OCI-LY7 (cell line): ENCODE measurements around the gene PSMC4. TPM values are rescaled to one million over a fixed set of nuclear protein-coding genes. Genes with fewer than 3 reads are reported as not detected.

Experiments used
- BruUV-seq: library from RNA; stranded (reverse); fragments of 400-500 nt; replicated peaks from 2 replicates; lab custom pipeline; 2021; lab: Mats Ljungman, UMichigan
- CTCF ChIA-PET: fragments of 300-600 bp; sonication (Branson Sonifier 250); formaldehyde crosslinking; loops from one replicate; lab custom pipeline; 2022; ENCODE audit warnings: antibody characterized with exemption; ENCODE audit not compliant: unreplicated experiment; lab: Charles Lee
- POLR2A ChIA-PET: fragments of 300-600 bp; sonication (Branson Sonifier 250); formaldehyde crosslinking; loops from one replicate; lab custom pipeline; 2022; ENCODE audit warnings: antibody characterized with exemption; lab: Charles Lee
- DNase-seq: peaks from one replicate; pipeline ENCODE4 v3.0.0-alpha.2; 2015; ENCODE audit warnings: low spot score
- H2AFZ ChIP-seq: fragments of 200-600 bp; sonication (generic), shearing (Covaris generic); 2 replicates; pipeline ENCODE4 v1.6.1; 2014; ENCODE audit warnings: mild to moderate bottlenecking, antibody characterized with exemption, low read length, moderate library complexity
- H3K27ac ChIP-seq: fragments of 200-600 bp; sonication (generic); 2 replicates; pipeline ENCODE4 v1.5.1; 2014; ENCODE audit warnings: mixed run types, low read depth, mild to moderate bottlenecking, moderate library complexity, low read length, inconsistent platforms; ENCODE audit not compliant: poor library complexity, severe bottlenecking
- H3K36me3 ChIP-seq: fragments of 200-600 bp; sonication (generic); 2 replicates; pipeline ENCODE4 v1.6.1; 2014; ENCODE audit warnings: mild to moderate bottlenecking, antibody characterized with exemption, low read length, moderate library complexity, mixed read lengths; ENCODE audit not compliant: insufficient read depth
- H3K4me1 ChIP-seq: fragments of 200-600 bp; sonication (generic); 2 replicates; pipeline ENCODE4 v1.5.1; 2014; ENCODE audit warnings: mild to moderate bottlenecking, low read length; ENCODE audit not compliant: insufficient read depth, poor library complexity, severe bottlenecking
- H3K4me2 ChIP-seq: fragments of 200-600 bp; sonication (generic); 2 replicates; pipeline ENCODE4 v1.6.1; 2014; ENCODE audit warnings: mild to moderate bottlenecking, low read length
- H3K4me3 ChIP-seq: fragments of 200-600 bp; sonication (generic); 2 replicates; pipeline ENCODE4 v1.5.1; 2014; ENCODE audit warnings: mild to moderate bottlenecking, low read depth, low read length; ENCODE audit not compliant: poor library complexity, severe bottlenecking
- H3K79me2 ChIP-seq: fragments of 200-600 bp; sonication (generic); 2 replicates; pipeline ENCODE4 v1.6.1; 2016; ENCODE audit warnings: low read depth, mild to moderate bottlenecking, low read length, moderate library complexity, mixed read lengths; ENCODE audit not compliant: insufficient read depth
- H3K9me2 ChIP-seq: fragments of 200-600 bp; sonication (generic); 2 replicates; pipeline ENCODE4 v1.6.1; 2016; ENCODE audit warnings: mild to moderate bottlenecking, low read length, mixed read lengths; ENCODE audit not compliant: insufficient read depth
- H3K9me3 ChIP-seq: fragments of 200-600 bp; sonication (generic); 2 replicates; pipeline ENCODE4 v1.6.1; 2014; ENCODE audit warnings: mild to moderate bottlenecking, mixed run types, low read length, mixed read lengths
- H4K20me1 ChIP-seq: fragments of 200-600 bp; sonication (generic); 2 replicates; pipeline ENCODE4 v1.6.1; 2014; ENCODE audit warnings: mild to moderate bottlenecking, antibody characterized with exemption, low read length, moderate library complexity, mixed read lengths; ENCODE audit not compliant: insufficient read depth
- CTCF ChIP-seq: fragments of 200-600 bp; sonication (generic); conservative IDR thresholded peaks from 2 replicates; pipeline ENCODE4 v1.5.1; 2014; ENCODE audit warnings: mild to moderate bottlenecking, antibody characterized with exemption, low read length, moderate library complexity, mixed read lengths
- EZH2phosphoT487 ChIP-seq: fragments of 200-600 bp; sonication (generic); IDR thresholded peaks from 2 replicates; pipeline ENCODE4 v1.6.1; 2018; ENCODE audit warnings: low read depth, borderline replicate concordance, mild to moderate bottlenecking, mixed run types, antibody characterized with exemption, low read length, moderate library complexity, mixed read lengths
- intact Hi-C: fragments of 100-400 bp; cut with micrococcal nuclease; formaldehyde crosslinking; loops from one replicate; pipeline ENCODE4 v1.10.0; 2022; ENCODE audit not compliant: unreplicated experiment
- total RNA-seq, 2 experiments: library from RNA; depleted of rRNA in 1 of 2; stranded (reverse); fragments of >200 nt in 1 of 2; shearing (Covaris generic) in 1 of 2; gene quantifications; 2 replicates each; pipeline ENCODE4 v1.2.3, GENCODE V29; 2014 to 2022

The PSMC4 gene
- total RNA-seq, 2 experiments from 2014 or later = 78.0 to 82.3 TPM

- DNase-seq = no peak
- H3K9me2 ChIP-seq = no peaks in the 10 kb centered on the region
- H3K79me2 ChIP-seq = no peaks in the 10 kb centered on the region
- no peak overlapping the region for H3K4me3 ChIP-seq
- no TSS peak for BruUV-seq
- H2AFZ ChIP-seq = no peak overlapping the region
- POLR2A ChIA-PET = interaction anchor here (0.6 kb wide), 1 partner anchor 40 kb away, joined by 4 read pairs; no protein-coding TSS in a partner anchor
- no peak overlapping the region for H3K4me2 ChIP-seq
- H3K4me1 ChIP-seq = no peaks in the 10 kb centered on the region
- H3K36me3 ChIP-seq = no peaks in the 10 kb centered on the region
- no peak overlapping the region for H3K27ac ChIP-seq
- intact Hi-C loops = no loop called here
- CTCF ChIA-PET = no interaction called here
- no peaks in the 10 kb centered on the region for H4K20me1 ChIP-seq
- no peaks in the 10 kb centered on the region for H3K9me3 ChIP-seq
- TF ChIP-seq CTCF (no peak), EZH2phosphoT487 (no peak)
Measured at GRCh38 chr19:39927076-39927475, 43.9 kb upstream of the PSMC4 start.

- Histone ChIP-seq H3K79me2 (no peaks in the 10 kb centered on the region), H3K9me3 (no peaks in the 10 kb centered on the region), H3K4me2 (no peak overlapping the region), H3K36me3 (no peaks in the 10 kb centered on the region), H2AFZ (no peak overlapping the region), H3K4me1 (no peaks in the 10 kb centered on the region), H3K27ac (no peak overlapping the region), H3K9me2 (no peaks in the 10 kb centered on the region), H3K4me3 (no peak overlapping the region), H4K20me1 (no peaks in the 10 kb centered on the region)
- ChIA-PET CTCF (no interaction called here), POLR2A (no interaction called here)
- intact Hi-C loops = no loop called here
- BruUV-seq = no TSS peak
- TF ChIP-seq EZH2phosphoT487 (no peak), CTCF (no peak)
- no peak for DNase-seq
Measured at GRCh38 chr19:39927524-39928356, 43.2 kb upstream of the PSMC4 start.

- H3K36me3 ChIP-seq = no peaks in the 10 kb centered on the region
- H3K9me2 ChIP-seq = no peaks in the 10 kb centered on the region
- H3K9me3 ChIP-seq = no peaks in the 10 kb centered on the region
- H2AFZ ChIP-seq = no peak overlapping the region
- H3K4me1 ChIP-seq = no peaks in the 10 kb centered on the region
- BruUV-seq = no TSS peak
- DNase-seq = no peak
- no peak overlapping the region for H3K4me2 ChIP-seq
- no peak overlapping the region for H3K27ac ChIP-seq
- H3K79me2 ChIP-seq = no peaks in the 10 kb centered on the region
- TF ChIP-seq CTCF = no peak
- no peak for TF ChIP-seq EZH2phosphoT487
- POLR2A ChIA-PET = interaction anchor here (0.6 kb wide), 1 partner anchor 32 kb away, joined by 4 read pairs; no protein-coding TSS in a partner anchor
- no peak overlapping the region for H3K4me3 ChIP-seq
- intact Hi-C loops = no loop called here
- CTCF ChIA-PET = no interaction called here
- no peaks in the 10 kb centered on the region for H4K20me1 ChIP-seq
Measured at GRCh38 chr19:39928357-39928725, 42.6 kb upstream of the PSMC4 start.
